ENCODE measurements around the gene CCDC167. TPM values are rescaled to one million over a fixed set of nuclear protein-coding genes. Genes with fewer than 3 reads are reported as not detected.

The CCDC167 gene
- total RNA-seq, 2 experiments from 2014 or later, result 52.2 to 55.0 TPM

- Mint-ChIP-seq H3K9me3 (no peaks in the 10 kb centered on the region), H3K27ac (peak overlapping the region; percentile 46), H3K36me3 (ENCODE audit: low read depth) (peaks cover 80% of the 10 kb centered on the region), H3K4me3 (no peak overlapping the region), H3K27me3 (no peaks in the 10 kb centered on the region), H3K4me1 (peaks cover 32% of the 10 kb centered on the region)
- ChIA-PET POLR2A (interaction anchor here (5.9 kb wide), 1 partner anchor 9 kb away, joined by 79 read pairs; the partner anchor contains the start of gene CMTR1), CTCF (interaction anchor here (0.7 to 3.8 kb wide), 3 partner anchors 9 to 115 kb away, joined by 3 to 12 read pairs (median 4); partner anchors contain the start of gene CMTR1)
- no peak for DNase-seq
Observed at GRCh38 chr6:37441651-37442050, 58.0 kb downstream of the CCDC167 start.

GRCh38 chr6:37438930-37439329, 60.8 kb downstream of the CCDC167 start:
- Mint-ChIP-seq H3K27ac (no peak overlapping the region), H3K27me3 (no peaks in the 10 kb centered on the region), H3K4me1 (peaks cover 53% of the 10 kb centered on the region), H3K4me3 (no peak overlapping the region), H3K9me3 (no peaks in the 10 kb centered on the region), H3K36me3 (ENCODE audit: low read depth) (peaks cover 76% of the 10 kb centered on the region)
- ChIA-PET CTCF (no interaction called here), POLR2A (interaction anchor here (1.6 kb wide), 1 partner anchor 78 kb away, joined by 4 read pairs; no protein-coding TSS in a partner anchor)
- no peak for DNase-seq

GRCh38 chr6:37435816-37436215, 63.9 kb downstream of the CCDC167 start:
- Mint-ChIP-seq H3K36me3 (ENCODE audit: low read depth) (peaks cover 61% of the 10 kb centered on the region), H3K4me1 (peaks cover 51% of the 10 kb centered on the region), H3K27ac (peak overlapping the region; percentile 29), H3K4me3 (peak overlapping the region; percentile 36), H3K9me3 (no peaks in the 10 kb centered on the region), H3K27me3 (no peaks in the 10 kb centered on the region)
- CTCF ChIA-PET, result interaction anchor here (1.0 to 1.6 kb wide), 2 partner anchors 23 to 130 kb away, joined by 4 to 6 read pairs; no protein-coding TSS in a partner anchor
- DNase-seq, result no peak
- POLR2A ChIA-PET, result interaction anchor here (0.8 kb wide), 1 partner anchor 20 kb away, joined by 3 read pairs; no protein-coding TSS in a partner anchor

- Mint-ChIP-seq H3K9me3 (no peaks in the 10 kb centered on the region), H3K4me1 (peaks cover 51% of the 10 kb centered on the region), H3K36me3 (ENCODE audit: low read depth) (peaks cover 56% of the 10 kb centered on the region), H3K27me3 (no peaks in the 10 kb centered on the region), H3K4me3 (peak overlapping the region; percentile 36), H3K27ac (peak overlapping the region; percentile 29)
- POLR2A ChIA-PET, result interaction anchor here (0.8 to 1.6 kb wide), 2 partner anchors 21 to 79 kb away, joined by 3 read pairs; no protein-coding TSS in a partner anchor
- DNase-seq, result no peak
- CTCF ChIA-PET, result interaction anchor here (1.0 to 1.6 kb wide), 2 partner anchors 22 to 131 kb away, joined by 4 to 6 read pairs; no protein-coding TSS in a partner anchor
Observed at GRCh38 chr6:37435373-37435772, 64.3 kb downstream of the CCDC167 start.

- H3K9me3 Mint-ChIP-seq, result no peaks in the 10 kb centered on the region
- peak overlapping the region; percentile 96 for H3K27ac Mint-ChIP-seq
- ChIA-PET POLR2A (interaction anchor here (0.7 to 4.5 kb wide), 32 partner anchors 9 to 1136 kb away, joined by 3 to 79 read pairs (median 4); partner anchors contain the start of genes C6orf89, CCDC167, PIM1 and PPIL1), CTCF (interaction anchor here (0.6 to 3.9 kb wide), 9 partner anchors 9 to 400 kb away, joined by 3 to 12 read pairs (median 3); partner anchors contain the start of gene CCDC167)
- peaks cover 51% of the 10 kb centered on the region for H3K4me1 Mint-ChIP-seq
- peak; percentile 57 for DNase-seq
- H3K36me3 Mint-ChIP-seq (ENCODE audit: low read depth), result peaks cover 46% of the 10 kb centered on the region
- H3K4me3 Mint-ChIP-seq, result peak overlapping the region; percentile 89
- H3K27me3 Mint-ChIP-seq, result peaks cover 2% of the 10 kb centered on the region
Observed at GRCh38 chr6:37433657-37434271, 65.9 kb downstream of the CCDC167 start.

Other genes with a start within 250 kb of the CCDC167 start
- gene TBC1D22B, start 242.1 kb downstream of the CCDC167 start, total RNA-seq, result 10 to 100 TPM; 16.5 TPM
- 1 to 10 TPM; 1.6 to 2.1 TPM for gene TMEM217, start 241.7 kb downstream of the CCDC167 start, total RNA-seq
- gene RNF8, start 145.9 kb downstream of the CCDC167 start, total RNA-seq, result 10 to 100 TPM; 23.5 to 24.0 TPM
- gene CMTR1, start 66.7 kb downstream of the CCDC167 start, total RNA-seq, result 10 to 100 TPM; 97.7 to 99.7 TPM
- gene MDGA1, start 198.0 kb upstream of the CCDC167 start, total RNA-seq, result 10 to 100 TPM; 35.1 to 38.0 TPM